ENCODE results near the gene GFI1B. TPM values are rescaled to one million over a fixed set of nuclear protein-coding genes. Genes with fewer than 3 reads are reported as not detected.

GFI1B gene
- total RNA-seq, 4 donors from 2014 or later = not detected

DNA sequence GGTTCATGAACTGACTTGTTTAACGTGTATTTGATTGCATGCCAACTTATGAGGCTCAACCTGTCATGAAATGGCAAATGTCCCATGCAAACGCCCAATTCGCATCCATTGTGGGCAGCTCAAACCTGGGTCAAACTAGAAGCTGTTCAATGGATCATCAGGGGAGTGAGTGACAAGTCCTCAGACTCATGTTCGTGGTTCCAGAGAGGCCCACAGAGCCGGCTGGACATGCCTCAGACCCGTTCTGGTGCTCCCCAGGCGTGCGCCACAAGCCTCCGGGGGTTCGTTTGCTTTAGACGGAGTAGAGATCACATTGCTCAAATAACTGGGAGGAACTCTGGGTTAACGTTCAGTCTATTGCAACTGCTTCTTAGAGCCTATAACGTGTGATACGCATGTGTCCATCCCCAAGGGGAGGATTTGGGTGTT is 15.0 kb downstream of the GFI1B start:
- TF ChIP-seq CTCF (IDR thresholded peaks at IDR 0.05; ENCODE audit: low read depth) = no peak

DNA sequence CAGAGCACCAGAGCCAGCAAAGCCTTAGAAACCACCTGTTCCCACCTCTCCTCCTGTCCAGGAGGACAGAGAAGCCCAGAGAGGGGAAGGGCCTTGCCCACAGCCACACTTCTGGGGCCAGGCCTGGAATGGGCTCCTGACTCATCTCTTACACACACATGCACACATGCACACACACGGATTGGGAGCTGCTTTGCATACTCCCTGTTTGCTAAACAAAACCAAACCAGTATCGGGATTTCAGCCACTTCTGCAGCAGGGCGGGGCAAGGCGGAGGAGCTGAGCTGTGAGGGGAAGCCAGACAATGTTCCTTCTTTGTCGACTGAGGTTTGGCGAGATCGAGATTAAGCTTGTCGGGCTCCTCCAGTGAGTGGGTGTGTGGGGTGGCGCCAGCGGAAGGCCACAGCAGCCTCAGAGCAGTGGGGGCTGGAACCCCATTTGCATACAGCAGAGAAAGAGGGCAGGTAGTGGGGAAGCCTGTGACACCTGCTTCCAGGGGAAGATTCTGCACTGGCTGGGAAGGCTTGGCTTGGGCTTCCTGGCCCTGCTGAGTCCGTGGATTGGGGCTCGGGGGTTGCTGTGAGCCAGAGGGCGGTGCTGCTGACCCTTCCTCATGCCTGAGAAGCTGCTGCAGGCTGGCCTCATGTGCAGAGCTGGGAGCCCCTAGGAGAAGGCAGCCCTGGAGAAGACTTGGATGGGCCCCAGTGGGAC is 16.1 kb downstream of the GFI1B start:
- TF ChIP-seq CTCF (IDR thresholded peaks at IDR 0.05; ENCODE audit: low read depth) = no peak

GRCh38 chr9:132995121-132995420 is 16.6 kb downstream of the GFI1B start:
- TF ChIP-seq CTCF (IDR thresholded peaks at IDR 0.05; ENCODE audit: low read depth) = no peak

GRCh38 chr9:132995879-132996278 is 17.4 kb downstream of the GFI1B start:
- no peak for TF ChIP-seq CTCF (IDR thresholded peaks at IDR 0.05; ENCODE audit: low read depth)

DNA sequence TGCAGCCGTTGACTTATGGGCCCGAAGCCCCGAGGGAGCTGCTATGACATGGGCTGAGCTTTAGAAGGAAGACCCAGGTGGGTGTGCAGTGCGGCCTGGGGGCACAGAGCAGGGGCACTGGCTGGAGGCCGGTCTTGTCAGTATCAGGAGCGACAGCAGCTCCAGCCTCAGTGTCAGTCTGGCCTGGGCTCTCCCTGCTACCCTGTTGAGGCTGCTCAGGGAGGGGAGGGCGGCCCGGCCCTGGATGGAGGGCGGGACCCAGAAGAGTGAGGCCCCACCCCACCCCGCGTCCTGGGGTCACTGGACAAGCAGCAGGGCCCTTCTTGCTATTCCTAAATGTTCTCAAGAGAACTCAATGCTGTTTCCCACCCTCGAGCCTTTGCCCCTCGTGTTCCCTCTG is 18.0 kb downstream of the GFI1B start:
- no peak for TF ChIP-seq CTCF (IDR thresholded peaks at IDR 0.05; ENCODE audit: low read depth)

- TF ChIP-seq CTCF (IDR thresholded peaks at IDR 0.05; ENCODE audit: low read depth) = no peak
Measured at GRCh38 chr9:132997591-132997990, 19.1 kb downstream of the GFI1B start.

- TF ChIP-seq CTCF (IDR thresholded peaks at IDR 0.05; ENCODE audit: low read depth) = no peak
Measured at GRCh38 chr9:132998831-132999635, 20.5 kb downstream of the GFI1B start.

Measured in subcutaneous adipose tissue (tissue), 4 donors.